ENCODE results near the gene MTG2.

The MTG2 gene

GRCh38 chr20:62135573-62136266 lies 47.1 kb upstream of the MTG2 start:
- H3K27me3 Mint-ChIP-seq (ENCODE audit: low read depth): peaks cover 3% of the 10 kb centered on the region
- peaks cover 75% of the 10 kb centered on the region for H3K36me3 Mint-ChIP-seq (ENCODE audit: low read depth)
- H3K27ac Mint-ChIP-seq: no peak overlapping the region
- no peaks in the 10 kb centered on the region for H3K9me3 Mint-ChIP-seq
- TF ChIP-seq CTCF (IDR thresholded peaks at IDR 0.05; ENCODE audit: unreplicated experiment in 3 of 3): no peak
- no peak overlapping the region for H3K4me3 Mint-ChIP-seq
- peaks cover 7% of the 10 kb centered on the region for H3K4me1 Mint-ChIP-seq

- peak overlapping the region in 2 of 3 experiments; percentile 14 to 56 for H3K27ac Mint-ChIP-seq
- H3K4me3 Mint-ChIP-seq: peak overlapping the region in 1 of 3 experiments; percentile 19
- H3K27me3 Mint-ChIP-seq (ENCODE audit: low read depth): peaks cover 3% of the 10 kb centered on the region
- peak; percentile 69 to 76 (median 74) for TF ChIP-seq CTCF (IDR thresholded peaks at IDR 0.05; ENCODE audit: unreplicated experiment in 3 of 3)
- H3K36me3 Mint-ChIP-seq (ENCODE audit: low read depth): peaks cover 69% of the 10 kb centered on the region
- H3K9me3 Mint-ChIP-seq: no peaks in the 10 kb centered on the region
- H3K4me1 Mint-ChIP-seq: peaks cover 12% of the 10 kb centered on the region
Observed at GRCh38 chr20:62136283-62137091, 46.3 kb upstream of the MTG2 start.

- peak overlapping the region in 2 of 3 experiments; percentile 14 to 56 for H3K27ac Mint-ChIP-seq
- H3K9me3 Mint-ChIP-seq: no peaks in the 10 kb centered on the region
- peaks cover 3% of the 10 kb centered on the region for H3K27me3 Mint-ChIP-seq (ENCODE audit: low read depth)
- peak overlapping the region in 1 of 3 experiments; percentile 19 for H3K4me3 Mint-ChIP-seq
- H3K4me1 Mint-ChIP-seq: peaks cover 18% of the 10 kb centered on the region
- peak in 1 of 3 experiments; percentile 5 for TF ChIP-seq CTCF (IDR thresholded peaks at IDR 0.05; ENCODE audit: unreplicated experiment in 3 of 3)
- H3K36me3 Mint-ChIP-seq (ENCODE audit: low read depth): peaks cover 65% of the 10 kb centered on the region
Observed at GRCh38 chr20:62137092-62137384, 45.8 kb upstream of the MTG2 start.

- H3K36me3 Mint-ChIP-seq (ENCODE audit: low read depth): peaks cover 59% of the 10 kb centered on the region
- peaks cover 22% of the 10 kb centered on the region for H3K4me1 Mint-ChIP-seq
- H3K27ac Mint-ChIP-seq: no peak overlapping the region
- no peak overlapping the region for H3K4me3 Mint-ChIP-seq
- H3K27me3 Mint-ChIP-seq (ENCODE audit: low read depth): peaks cover 3% of the 10 kb centered on the region
- no peak for TF ChIP-seq CTCF (IDR thresholded peaks at IDR 0.05; ENCODE audit: unreplicated experiment in 3 of 3)
- no peaks in the 10 kb centered on the region for H3K9me3 Mint-ChIP-seq
Observed at GRCh38 chr20:62137478-62138203, 45.2 kb upstream of the MTG2 start.

GRCh38 chr20:62138204-62138543 lies 44.7 kb upstream of the MTG2 start:
- Mint-ChIP-seq H3K9me3 (no peaks in the 10 kb centered on the region), H3K36me3 (ENCODE audit: low read depth) (peaks cover 58% of the 10 kb centered on the region), H3K4me1 (peaks cover 22% of the 10 kb centered on the region), H3K27me3 (ENCODE audit: low read depth) (peaks cover 3% of the 10 kb centered on the region), H3K4me3 (peak overlapping the region in 1 of 3 experiments; percentile 65), H3K27ac (peak overlapping the region in 1 of 3 experiments; percentile 44)
- no peak for TF ChIP-seq CTCF (IDR thresholded peaks at IDR 0.05; ENCODE audit: unreplicated experiment in 3 of 3)

All from nephron (organoid).